H1 (cell line): ENCODE results near the gene LRRC72. TPM values are rescaled to one million over a fixed set of nuclear protein-coding genes. Genes with fewer than 3 reads are reported as not detected.

Experiments used
- CTCF ChIA-PET: fragments of 300-600 bp; sonication (Branson Sonifier 250); formaldehyde crosslinking; loops from one replicate; lab custom pipeline; 2021; ENCODE audit not compliant: partially characterized antibody; lab: Charles Lee
- POLR2A ChIA-PET: fragments of 300-600 bp; sonication (Branson Sonifier 250); formaldehyde crosslinking; loops from one replicate; lab custom pipeline; 2021; ENCODE audit warnings: inconsistent platforms; ENCODE audit not compliant: partially characterized antibody; lab: Charles Lee
- DNase-seq, 2 experiments: peaks; one replicate each; pipeline versions ENCODE4 v3.0.0 to v3.0.0-alpha.2; 2010 to 2022; ENCODE audit warnings: low spot score in 2 of 2, low read depth in 1 of 2, mixed read lengths in 1 of 2
- FAIRE-seq: peaks from 2 replicates; lab custom pipeline; 2011; peaks lifted over from hg19 to GRCh38; lab: Jason Lieb, UNC
- H2AFZ ChIP-seq: 2 replicates; pipeline ENCODE4 v1.8.1; 2012; ENCODE audit warnings: low read length, inconsistent platforms
- H2AK5ac ChIP-seq: 2 replicates; pipeline ENCODE4 v1.6.1; 2013; ENCODE audit warnings: low read depth, low read length
- H2BK120ac ChIP-seq: replicated peaks from 2 replicates; pipeline ENCODE3; 2013; ENCODE audit warnings: low read depth, low read length, inconsistent platforms
- H2BK12ac ChIP-seq: 2 replicates; pipeline ENCODE4 v1.6.1; 2013; ENCODE audit warnings: low read depth, low read length
- H2BK15ac ChIP-seq: 2 replicates; pipeline ENCODE4 v1.6.1; 2013; ENCODE audit warnings: low read length
- H2BK20ac ChIP-seq: 2 replicates; pipeline ENCODE4 v1.6.1; 2013; ENCODE audit warnings: low read length
- H2BK5ac ChIP-seq: 2 replicates; pipeline ENCODE4 v1.6.1; 2013; ENCODE audit warnings: low read depth, low read length
- H3K14ac ChIP-seq: 2 replicates; pipeline ENCODE4 v1.6.1; 2013; ENCODE audit warnings: inconsistent platforms; ENCODE audit not compliant: insufficient read length
- H3K18ac ChIP-seq: 2 replicates; pipeline ENCODE4 v1.6.1; 2013; ENCODE audit warnings: low read length; ENCODE audit errors: extremely low read depth
- H3K23ac ChIP-seq: 2 replicates; pipeline ENCODE4 v1.6.1; 2013; ENCODE audit warnings: inconsistent platforms; ENCODE audit not compliant: insufficient read length
- H3K23me2 ChIP-seq: 2 replicates; pipeline ENCODE4 v1.6.1; 2013; ENCODE audit warnings: low read depth, low read length
- H3K27ac ChIP-seq: 2 replicates; pipeline ENCODE4 v1.6.1; 2011; ENCODE audit warnings: low read depth, low read length, inconsistent platforms
- H3K27me3 ChIP-seq, 4 experiments: replicated peaks in 1 of 4; 1 replicate in 1 of 4; 2 replicates in 3 of 4; pipeline versions ENCODE4 v1.6.1 to v1.8.1; 2011 to 2013; ENCODE audit warnings: low read length in 3 of 4, mild to moderate bottlenecking in 3 of 4, inconsistent platforms in 2 of 4, mixed read lengths in 2 of 4, moderate library complexity in 1 of 4; ENCODE audit not compliant: control insufficient read depth in 3 of 4, insufficient read depth in 3 of 4; ENCODE audit errors: extremely low read depth in 1 of 4
- H3K36me3 ChIP-seq, 4 experiments: 2 replicates each; pipeline versions ENCODE4 v1.6.1 to v1.8.1; 2011 to 2013; ENCODE audit warnings: mild to moderate bottlenecking in 4 of 4, low read length in 3 of 4, moderate library complexity in 2 of 4, control low read depth in 1 of 4, inconsistent platforms in 1 of 4; ENCODE audit not compliant: insufficient read depth in 4 of 4, control insufficient read depth in 2 of 4
- H3K4ac ChIP-seq: replicated peaks from 2 replicates; pipeline ENCODE3; 2013; ENCODE audit warnings: low read length, low read depth, mixed read lengths, inconsistent platforms; ENCODE audit not compliant: insufficient read length
- H3K4me1 ChIP-seq, 4 experiments: replicated peaks in 1 of 4; 1 replicate in 1 of 4; 2 replicates in 3 of 4; pipeline versions ENCODE4 v1.6.1 to v1.8.1; 2011 to 2013; ENCODE audit warnings: low read length in 3 of 4, inconsistent platforms in 2 of 4, mixed read lengths in 1 of 4; ENCODE audit not compliant: insufficient read depth in 4 of 4, control insufficient read depth in 3 of 4
- H3K4me2 ChIP-seq, 2 experiments: 2 replicates each; pipeline versions ENCODE4 v1.6.1 to v1.8.1; 2011 to 2013; ENCODE audit warnings: low read depth in 2 of 2, low read length in 2 of 2, control low read depth in 1 of 2, inconsistent platforms in 1 of 2, mild to moderate bottlenecking in 1 of 2; ENCODE audit not compliant: insufficient read depth in 1 of 2
- H3K4me3 ChIP-seq, 4 experiments: fragments of 200-600, 300-600 bp in 1 of 4; sonication (generic), shearing (Covaris generic), sonication (Bioruptor Twin) in 1 of 4; 2 replicates each; pipeline versions ENCODE4 v1.5.1 to v1.8.1; 2011 to 2016; ENCODE audit warnings: low read length in 4 of 4, low read depth in 3 of 4, control low read depth in 2 of 4, inconsistent platforms in 2 of 4, mild to moderate bottlenecking in 2 of 4, mixed read lengths in 1 of 4, moderate library complexity in 1 of 4; ENCODE audit not compliant: insufficient read depth in 2 of 4; ENCODE audit errors: extremely low read depth in 1 of 4
- H3K56ac ChIP-seq: replicated peaks from 2 replicates; pipeline ENCODE3; 2013; ENCODE audit warnings: low read depth, mild to moderate bottlenecking, mixed read lengths, low read length, inconsistent platforms; ENCODE audit not compliant: insufficient read length
- H3K79me1 ChIP-seq: 2 replicates; pipeline ENCODE4 v1.6.1; 2013; ENCODE audit warnings: low read depth, low read length, control low read depth
- H3K79me2 ChIP-seq, 2 experiments: 2 replicates each; pipeline versions ENCODE4 v1.6.1 to v1.8.1; 2012 to 2013; ENCODE audit warnings: low read length in 2 of 2, mild to moderate bottlenecking in 2 of 2, inconsistent platforms in 1 of 2; ENCODE audit not compliant: insufficient read depth in 2 of 2, control insufficient read depth in 1 of 2
- H3K9ac ChIP-seq, 4 experiments: replicated peaks in 1 of 4; 1 replicate in 1 of 4; 2 replicates in 3 of 4; pipeline versions ENCODE4 v1.6.1 to v1.8.1; 2011 to 2013; ENCODE audit warnings: low read depth in 3 of 4, low read length in 3 of 4, control low read depth in 2 of 4, mild to moderate bottlenecking in 2 of 4, moderate library complexity in 2 of 4, inconsistent platforms in 1 of 4; ENCODE audit errors: extremely low read depth in 1 of 4
- H3K9me3 ChIP-seq, 2 experiments: 2 replicates each; pipeline versions ENCODE4 v1.6.1 to v1.8.1; 2012 to 2013; ENCODE audit warnings: mild to moderate bottlenecking in 2 of 2, moderate library complexity in 2 of 2, control low read depth in 1 of 2, inconsistent platforms in 1 of 2, low read depth in 1 of 2, low read length in 1 of 2, mixed read lengths in 1 of 2; ENCODE audit not compliant: insufficient read depth in 2 of 2
- H4K20me1 ChIP-seq, 2 experiments: replicated peaks in 1 of 2; 2 replicates each; pipeline versions ENCODE3 to v1.8.1; 2011 to 2013; ENCODE audit warnings: inconsistent platforms in 2 of 2, low read length in 2 of 2, mild to moderate bottlenecking in 1 of 2; ENCODE audit not compliant: insufficient read depth in 2 of 2, control insufficient read depth in 1 of 2
- H4K5ac ChIP-seq: 2 replicates; pipeline ENCODE4 v1.6.1; 2013; ENCODE audit warnings: low read length, low read depth, mixed read lengths, inconsistent platforms; ENCODE audit not compliant: insufficient read length
- H4K8ac ChIP-seq: 2 replicates; pipeline ENCODE4 v1.8.0; 2013; ENCODE audit warnings: mild to moderate bottlenecking, moderate library complexity, low read length, inconsistent platforms; ENCODE audit not compliant: insufficient read depth; ENCODE audit errors: extremely low read depth
- H4K91ac ChIP-seq: replicated peaks from 2 replicates; pipeline ENCODE3; 2013; ENCODE audit warnings: low read length, mixed read lengths, inconsistent platforms; ENCODE audit not compliant: insufficient read length
- ATF3 ChIP-seq: IDR thresholded peaks from 2 replicates; pipeline ENCODE4 v1.6.1; 2011; ENCODE audit warnings: low read depth, mild to moderate bottlenecking, low read length; ENCODE audit not compliant: insufficient read depth
- CHD2 ChIP-seq: IDR thresholded peaks from 2 replicates; pipeline ENCODE4 v1.6.1; 2012; ENCODE audit warnings: low read length, improper control_type of control experiment
- CTBP2 ChIP-seq: IDR thresholded peaks from 2 replicates; pipeline ENCODE4 v1.7.0; 2011; ENCODE audit warnings: borderline replicate concordance, mild to moderate bottlenecking, moderate library complexity, mixed read lengths, low read length; ENCODE audit not compliant: insufficient read depth, insufficient read length
- FOSL1 ChIP-seq: IDR thresholded peaks from 2 replicates; pipeline ENCODE4 v1.6.1; 2011; ENCODE audit warnings: mild to moderate bottlenecking, low read depth, low read length, moderate library complexity; ENCODE audit not compliant: insufficient read depth
- KDM4A ChIP-seq: IDR thresholded peaks from one replicate; pipeline ENCODE4 v1.7.1; 2012; ENCODE audit warnings: low read depth, mild to moderate bottlenecking, moderate library complexity, low read length, inconsistent platforms; ENCODE audit not compliant: severe bottlenecking
- TEAD4 ChIP-seq: IDR thresholded peaks from 2 replicates; pipeline ENCODE4 v1.6.1; 2012; ENCODE audit warnings: low read depth, low read length, inconsistent platforms, mixed read lengths
- WGBS, 2 experiments: shearing (Covaris generic) in 1 of 2; methylation state at CpG; one replicate each; pipeline versions ENCODE4 v1.1.6 to v1.1.7; 2013 to 2015; ENCODE audit warnings: low lambda C conversion rate in 2 of 2, mixed read lengths in 2 of 2, inconsistent platforms in 1 of 2, low coverage in 1 of 2, missing lambda C conversion rate in 1 of 2; ENCODE audit not compliant: insufficient replicate concordance in 2 of 2, insufficient coverage in 1 of 2, insufficient read length in 1 of 2; ENCODE audit errors: extremely low coverage in 1 of 2, missing lambda C conversion rate in 1 of 2; 5-methylcytosine and 5-hydroxymethylcytosine counted together
- polyA plus RNA-seq, 7 experiments: library from polyadenylated mRNA; depleted of rRNA in 3 of 7; stranded (reverse) in 5 of 7; unstranded in 2 of 7; fragments of >200 nt in 5 of 7; fragments of 200-250 nt in 2 of 7; gene quantifications; 1 replicate in 5 of 7; 2 replicates in 1 of 7; 4 replicates in 1 of 7; pipeline versions ENCODE4 v1.2.1 to v1.2.3, GENCODE V29; 2011 to 2013; ENCODE audit warnings: missing spikeins in 2 of 7, mixed read lengths in 2 of 7
- total RNA-seq: library from RNA; stranded (reverse); fragmentation: NEBNext Ultra II Directional; extraction: Animal tissue kit (Norgen Biotek cat#: 25700); gene quantifications from 2 replicates; pipeline ENCODE4 v1.2.1, GENCODE V29; 2021

Gene LRRC72
- total and polyA plus RNA-seq, 2 of the 8 experiments (the other 6 are each of a cell fraction or from before 2014, with no cell fraction given) = not detected

GRCh38 chr7:16615228-16615627 is 88.6 kb downstream of the LRRC72 start:
- CTCF ChIA-PET = interaction anchor here (1.4 kb wide), 1 partner anchor 27 kb away, joined by 3 read pairs; no protein-coding TSS in a partner anchor
- WGBS, 2 experiments = 85% methylated on average over 5 of the region's 5 CpGs; no CpG with 5 or more reads in 1 of the 2 experiments
- Histone ChIP-seq H3K23ac (no peak overlapping the region), H3K4ac (no peak overlapping the region), H4K91ac (no peak overlapping the region), H3K23me2 (no peaks in the 10 kb centered on the region), H3K4me3 (no peak overlapping the region), H4K5ac (no peak overlapping the region), H3K9ac (no peak overlapping the region), H2AFZ (no peak overlapping the region), H4K8ac (no peak overlapping the region), H3K79me2 (no peaks in the 10 kb centered on the region), H3K56ac (no peak overlapping the region), H3K4me1 (peaks cover 0 to 5% (median 2%) of the 10 kb centered on the region in 4 experiments; a peak in 2 of 7 replicates), H3K27ac (no peak overlapping the region), H2BK5ac (no peak overlapping the region), H4K20me1 (no peaks in the 10 kb centered on the region), H3K14ac (no peak overlapping the region), H2BK15ac (no peak overlapping the region), H3K4me2 (no peak overlapping the region), H2AK5ac (no peak overlapping the region), H3K79me1 (no peaks in the 10 kb centered on the region), H3K9me3 (no peaks in the 10 kb centered on the region), H3K18ac (no peak overlapping the region), H2BK120ac (no peak overlapping the region), H2BK12ac (no peak overlapping the region), H2BK20ac (no peak overlapping the region), H3K36me3 (no peaks in the 10 kb centered on the region), H3K27me3 (no peaks in the 10 kb centered on the region)
- TF ChIP-seq CTBP2 = no peak
- no peak for TF ChIP-seq FOSL1
- no peak for TF ChIP-seq CHD2
- TF ChIP-seq TEAD4 = no peak
- no peak for TF ChIP-seq ATF3
- TF ChIP-seq KDM4A = no peak
- FAIRE-seq (no peak), DNase-seq (no peak)
- POLR2A ChIA-PET = no interaction called here
